Fibroblast of the aortic adventitia (primary cell): ENCODE results near the gene PARD6G. TPM values are rescaled to one million over a fixed set of nuclear protein-coding genes. Genes with fewer than 3 reads are reported as not detected.
A peak's percentile ranks its signal among the peaks of the same experiment; 100 is the strongest.

Experiments used
- DNase-seq: peaks from one replicate; pipeline ENCODE4 v3.0.0-alpha.2; 2010; ENCODE audit warnings: low read depth
- H3K4me3 ChIP-seq: 2 replicates; pipeline ENCODE4 v1.5.1; 2011; ENCODE audit warnings: low read depth, mild to moderate bottlenecking, control low read depth, low read length, moderate library complexity
- CTCF ChIP-seq: IDR thresholded peaks from 2 replicates; pipeline ENCODE4 v1.5.1; 2011; ENCODE audit warnings: mild to moderate bottlenecking, low read length, control low read depth, inconsistent platforms; ENCODE audit not compliant: insufficient read depth
- total RNA-seq: library from RNA; depleted of rRNA; stranded (reverse); fragments of >200 nt; gene quantifications from 2 replicates; pipeline ENCODE4 v1.2.3, GENCODE V29; 2012; ENCODE audit warnings: low replicate concordance

Gene PARD6G
- total RNA-seq, 1 donor, result 0.54 TPM

- TF ChIP-seq CTCF, result no peak
- DNase-seq, result no peak
- no peak overlapping the region for H3K4me3 ChIP-seq
Observed at GRCh38 chr18:80200932-80201672, 46.2 kb downstream of the PARD6G start.

DNA sequence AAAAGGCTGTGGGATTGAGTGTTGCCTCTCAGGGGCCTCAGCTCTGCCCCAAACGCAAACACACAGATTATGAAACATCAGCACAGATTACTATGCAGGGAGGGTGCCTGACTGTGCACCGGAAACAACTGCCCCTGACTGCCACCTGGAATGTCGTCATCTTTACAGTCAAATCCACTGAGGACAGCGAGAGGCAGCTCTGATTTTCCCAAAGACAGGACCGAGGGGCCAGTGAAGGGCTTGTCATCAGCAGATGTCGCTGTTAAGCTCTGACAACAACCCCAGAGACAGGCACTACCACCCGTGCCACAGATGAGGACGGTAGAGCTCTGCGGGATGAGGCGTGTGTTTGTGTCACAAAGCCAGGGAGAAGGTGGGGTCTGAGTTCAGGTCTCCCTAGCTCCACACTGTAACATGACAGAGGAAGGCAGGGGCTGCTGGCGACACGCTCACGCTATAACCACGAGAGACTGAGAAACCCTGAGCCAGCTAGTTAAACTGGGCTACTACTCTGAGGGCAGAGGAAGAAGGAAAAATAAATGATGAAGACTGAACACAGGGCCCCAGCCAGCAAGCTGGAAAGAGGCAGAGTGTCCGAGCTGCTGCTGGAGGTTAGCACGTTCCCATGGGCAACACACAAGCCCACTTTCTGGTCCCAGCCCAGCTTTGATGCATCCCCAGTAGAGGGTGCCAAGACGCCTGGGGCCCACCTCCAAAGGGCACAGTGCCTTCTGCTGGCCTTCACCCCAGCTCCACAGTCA, 47.0 kb downstream of the PARD6G start:
- no peak for DNase-seq
- no peak for TF ChIP-seq CTCF
- H3K4me3 ChIP-seq, result no peak overlapping the region

GRCh38 chr18:80198994-80199748, 48.1 kb downstream of the PARD6G start:
- TF ChIP-seq CTCF, result no peak
- no peak overlapping the region for H3K4me3 ChIP-seq
- DNase-seq, result no peak

DNA sequence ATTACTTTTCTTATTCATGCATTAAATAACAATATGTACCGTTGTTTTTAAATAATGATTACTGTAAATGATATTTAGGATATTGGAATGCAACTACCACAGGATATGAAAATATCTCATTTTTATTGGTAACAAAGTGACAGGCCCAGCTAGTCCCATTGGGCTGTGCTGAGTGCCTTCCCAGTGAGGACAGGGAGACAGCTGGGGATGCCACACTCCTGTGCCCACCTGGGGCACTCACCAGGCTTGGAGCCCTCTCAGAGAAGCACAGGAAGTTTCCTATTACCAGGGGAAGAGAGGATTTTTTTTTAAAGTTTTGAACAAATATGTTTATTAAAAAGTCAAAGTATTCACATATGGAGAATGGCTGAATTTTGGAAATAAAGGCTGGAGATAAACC, 48.9 kb downstream of the PARD6G start:
- TF ChIP-seq CTCF, result no peak
- DNase-seq, result no peak
- H3K4me3 ChIP-seq, result no peak overlapping the region

DNA sequence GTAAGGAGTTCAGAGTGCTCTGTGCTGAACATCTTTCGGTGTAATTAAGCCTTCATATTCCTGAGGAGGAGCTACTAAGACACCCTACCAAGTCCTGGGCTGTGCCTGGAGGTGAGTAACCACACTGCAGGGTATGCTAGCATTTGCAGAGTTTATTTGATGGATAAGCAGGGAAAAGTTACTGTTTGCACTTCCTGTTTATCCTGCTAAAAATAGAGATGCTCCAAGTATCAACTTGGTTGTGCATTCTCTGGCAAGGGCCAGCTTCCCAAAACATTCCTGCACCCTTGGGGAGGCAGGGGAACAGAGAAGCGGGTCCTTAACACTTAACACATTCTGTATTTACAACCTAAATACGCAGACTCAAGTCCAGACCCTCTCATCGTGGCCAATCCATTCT, 49.8 kb downstream of the PARD6G start:
- H3K4me3 ChIP-seq, result no peak overlapping the region
- DNase-seq, result no peak
- no peak for TF ChIP-seq CTCF

- no peak for TF ChIP-seq CTCF
- DNase-seq, result peak; percentile 31
- H3K4me3 ChIP-seq, result no peak overlapping the region
Observed at GRCh38 chr18:80196528-80197320, 50.6 kb downstream of the PARD6G start.
